ENCODE results near the gene VASN. TPM values are rescaled to one million over a fixed set of nuclear protein-coding genes. Genes with fewer than 3 reads are reported as not detected.
A peak's percentile ranks its signal among the peaks of the same experiment; 100 is the strongest.

VASN gene
- total and polyA plus RNA-seq, 8 donors = 11.3 to 28.3 (median 16.7) TPM

- H3K27me3 ChIP-seq = no peaks in the 10 kb centered on the region
- ATAC-seq (peak; percentile 89), DNase-seq (peak; percentile 95 to 99 (median 96))
- TF ChIP-seq CTCF (IDR thresholded peaks at IDR 0.05) = no peak
- intact Hi-C loops (cut with DNase I) = no loop called here
- peak within 1 kb of the TSS; percentile 74 to 82 for H3K27ac ChIP-seq
- no peaks in the 10 kb centered on the region for H3K9me3 ChIP-seq
- H3K36me3 ChIP-seq = peaks cover 0 to 23% of the 10 kb centered on the region in 2 donors
- peak within 1 kb of the TSS; percentile 87 to 89 for H3K4me3 ChIP-seq
- peaks cover 14 to 56% of the 10 kb centered on the region in 2 donors for H3K4me1 ChIP-seq
Measured at GRCh38 chr16:4350787-4351659, 20.6 kb upstream of the VASN start, which contains the start of gene PAM16. PAM16 (minus strand) TSS chr16:4351321; CDS start chr16:4351234, 87 bp downstream.

- H3K27me3 ChIP-seq = no peaks in the 10 kb centered on the region
- intact Hi-C loops (cut with DNase I) = no loop called here
- peaks cover 10 to 48% of the 10 kb centered on the region in 2 donors for H3K4me1 ChIP-seq
- ATAC-seq (no peak), DNase-seq (no peak)
- H3K4me3 ChIP-seq = no peak overlapping the region
- peaks cover 0 to 32% of the 10 kb centered on the region in 2 donors for H3K36me3 ChIP-seq
- H3K27ac ChIP-seq = peak overlapping the region in 1 of 2 donors; percentile 82
- no peak for TF ChIP-seq CTCF (IDR thresholded peaks at IDR 0.05)
- no peaks in the 10 kb centered on the region for H3K9me3 ChIP-seq
Measured at GRCh38 chr16:4351880-4352279, 19.8 kb upstream of the VASN start.

- ATAC-seq = no peak
- peaks cover 0 to 41% of the 10 kb centered on the region in 2 donors for H3K36me3 ChIP-seq
- no peaks in the 10 kb centered on the region for H3K27me3 ChIP-seq
- H3K4me3 ChIP-seq = no peak overlapping the region
- no peaks in the 10 kb centered on the region for H3K9me3 ChIP-seq
- H3K27ac ChIP-seq = no peak overlapping the region
- intact Hi-C loops (cut with DNase I) = no loop called here
- TF ChIP-seq CTCF (IDR thresholded peaks at IDR 0.05) = no peak
- peaks cover 10 to 38% of the 10 kb centered on the region in 2 donors for H3K4me1 ChIP-seq
- no peak for DNase-seq
Measured at GRCh38 chr16:4352843-4353242, 18.8 kb upstream of the VASN start.

GRCh38 chr16:4353675-4354074, 18.0 kb upstream of the VASN start:
- Histone ChIP-seq H3K4me3 (no peak overlapping the region), H3K4me1 (peaks cover 10 to 30% of the 10 kb centered on the region in 2 donors), H3K9me3 (no peaks in the 10 kb centered on the region), H3K27ac (no peak overlapping the region), H3K27me3 (no peaks in the 10 kb centered on the region), H3K36me3 (peaks cover 0 to 50% of the 10 kb centered on the region in 2 donors)
- DNase-seq (no peak), ATAC-seq (no peak)
- TF ChIP-seq CTCF (IDR thresholded peaks at IDR 0.05) = no peak
- intact Hi-C loops (cut with DNase I) = no loop called here

Measured in left lung (tissue), 10 donors.